GDM1 (cell line): ENCODE data around the gene DUSP3.

Experiments used
- DNase-seq: peaks from one replicate; lab custom pipeline; 2025; lab: John Stamatoyannopoulos, UW

The DUSP3 gene

GRCh38 chr17:43732958-43733357 lies 45.8 kb downstream of the DUSP3 start:
- no peak for DNase-seq

GRCh38 chr17:43728081-43728480 lies 50.7 kb downstream of the DUSP3 start:
- no peak for DNase-seq

- no peak for DNase-seq
Observed at GRCh38 chr17:43723697-43724359, 54.9 kb downstream of the DUSP3 start.

- no peak for DNase-seq
Observed at GRCh38 chr17:43722870-43723665, 55.7 kb downstream of the DUSP3 start.

- DNase-seq: no peak
Observed at GRCh38 chr17:43722269-43722619, 56.5 kb downstream of the DUSP3 start.

GRCh38 chr17:43721537-43722268 lies 57.1 kb downstream of the DUSP3 start:
- DNase-seq: no peak

- DNase-seq: no peak
Observed at GRCh38 chr17:43720311-43721060, 58.3 kb downstream of the DUSP3 start.

GRCh38 chr17:43719578-43719977 lies 59.2 kb downstream of the DUSP3 start:
- peak; percentile 27 for DNase-seq

- DNase-seq: no peak
Observed at GRCh38 chr17:43718544-43718943, 60.2 kb downstream of the DUSP3 start.

GRCh38 chr17:43717913-43718312 lies 60.9 kb downstream of the DUSP3 start:
- DNase-seq: no peak
